Liver (tissue), 9 donors: ENCODE measurements around the gene CHST12. TPM values are rescaled to one million over a fixed set of nuclear protein-coding genes. Genes with fewer than 3 reads are reported as not detected.

ENCODE experiments used
- DNase-seq: peaks from one replicate; pipeline ENCODE4 v3.0.0-alpha.2; 2017; ENCODE audit warnings: low spot score
- H3K27ac ChIP-seq, 2 donors: one replicate each; pipeline ENCODE4 v1.7.0; 2013; ENCODE audit warnings: inconsistent platforms in 2 of 2, low read length in 2 of 2, control low read depth in 1 of 2, low read depth in 1 of 2, mild to moderate bottlenecking in 1 of 2
- H3K27me3 ChIP-seq, 4 donors: one replicate each; pipeline versions ENCODE4 v1.6.1 to v1.7.0; 2013; ENCODE audit warnings: low read length in 3 of 4, inconsistent platforms in 1 of 4, mild to moderate bottlenecking in 1 of 4, moderate library complexity in 1 of 4; ENCODE audit not compliant: control insufficient read depth in 4 of 4, insufficient read depth in 4 of 4
- H3K36me3 ChIP-seq, 4 donors: one replicate each; pipeline versions ENCODE4 v1.6.1 to v1.7.0; 2013; ENCODE audit warnings: low read length in 3 of 4, mild to moderate bottlenecking in 3 of 4, low read depth in 1 of 4, moderate library complexity in 1 of 4; ENCODE audit not compliant: control insufficient read depth in 4 of 4, insufficient read depth in 3 of 4
- H3K4me1 ChIP-seq, 4 donors: one replicate each; pipeline versions ENCODE4 v1.6.1 to v1.7.0; 2013; ENCODE audit warnings: low read length in 3 of 4, mild to moderate bottlenecking in 3 of 4, moderate library complexity in 1 of 4; ENCODE audit not compliant: control insufficient read depth in 4 of 4, insufficient read depth in 4 of 4
- H3K4me3 ChIP-seq, 3 donors: one replicate each; pipeline versions ENCODE4 v1.6.1 to v1.7.0; 2013; ENCODE audit warnings: low read length in 3 of 3, control low read depth in 1 of 3, low read depth in 1 of 3, mild to moderate bottlenecking in 1 of 3
- H3K9ac ChIP-seq, 2 donors: one replicate each; pipeline ENCODE4 v1.7.0; 2013; ENCODE audit warnings: low read length in 2 of 2, mild to moderate bottlenecking in 2 of 2, moderate library complexity in 2 of 2, control low read depth in 1 of 2, low read depth in 1 of 2
- H3K9me3 ChIP-seq, 4 donors: one replicate each; pipeline versions ENCODE4 v1.6.1 to v1.7.0; 2013; ENCODE audit warnings: low read length in 3 of 4; ENCODE audit not compliant: control insufficient read depth in 4 of 4
- ATF3 ChIP-seq: IDR thresholded peaks from 2 replicates; pipeline ENCODE4 v1.6.1; 2016; ENCODE audit warnings: antibody characterized with exemption
- FOXA2 ChIP-seq: IDR thresholded peaks from 2 replicates; pipeline ENCODE4 v1.6.1; 2016; ENCODE audit warnings: antibody characterized with exemption
- GABPA ChIP-seq, 2 donors: IDR thresholded peaks in 1 of 2; conservative IDR thresholded peaks in 1 of 2; 2 replicates each; pipeline ENCODE4 v1.6.1; 2016; ENCODE audit warnings: antibody characterized with exemption in 2 of 2, mild to moderate bottlenecking in 1 of 2, moderate library complexity in 1 of 2
- HNF4A ChIP-seq, 2 donors: conservative IDR thresholded peaks; 2 replicates each; pipeline ENCODE4 v1.6.1; 2016; ENCODE audit warnings: antibody characterized with exemption in 2 of 2, mild to moderate bottlenecking in 2 of 2
- HNF4G ChIP-seq: IDR thresholded peaks from 2 replicates; pipeline ENCODE4 v1.6.1; 2016; ENCODE audit warnings: antibody characterized with exemption
- JUND ChIP-seq, 2 donors: IDR thresholded peaks; 2 replicates each; pipeline ENCODE4 v1.6.1; 2016; ENCODE audit warnings: antibody characterized with exemption in 2 of 2
- MAX ChIP-seq: IDR thresholded peaks from 2 replicates; pipeline ENCODE4 v1.6.1; 2016; ENCODE audit warnings: antibody characterized with exemption
- NR2F2 ChIP-seq: IDR thresholded peaks from 2 replicates; pipeline ENCODE4 v1.6.1; 2016; ENCODE audit warnings: antibody characterized with exemption
- RAD21 ChIP-seq, 2 donors: IDR thresholded peaks; 2 replicates each; pipeline ENCODE4 v1.6.1; 2016; ENCODE audit warnings: antibody characterized with exemption in 2 of 2, mild to moderate bottlenecking in 2 of 2
- REST ChIP-seq: IDR thresholded peaks from 2 replicates; pipeline ENCODE4 v1.6.1; 2016; ENCODE audit warnings: antibody characterized with exemption, mild to moderate bottlenecking
- RXRA ChIP-seq, 2 donors: IDR thresholded peaks; 2 replicates each; pipeline ENCODE4 v1.6.1; 2017 to 2018; ENCODE audit warnings: antibody characterized with exemption in 2 of 2, mild to moderate bottlenecking in 1 of 2
- SP1 ChIP-seq: IDR thresholded peaks from 2 replicates; pipeline ENCODE4 v1.6.1; 2018; ENCODE audit warnings: antibody characterized with exemption, mild to moderate bottlenecking
- YY1 ChIP-seq: IDR thresholded peaks from 2 replicates; pipeline ENCODE4 v1.6.1; 2016; ENCODE audit warnings: antibody characterized with exemption, mild to moderate bottlenecking
- WGBS: extraction: QIAGEN DNeasy Blood & Tissue Kit; methylation state at CpG from one replicate; pipeline ENCODE4 v1.1.7; 2013; 5-methylcytosine and 5-hydroxymethylcytosine counted together
- polyA plus RNA-seq, 2 donors: library from polyadenylated mRNA; stranded (reverse) in 1 of 2; unstranded in 1 of 2; fragments of 200-250 nt in 1 of 2; fragments of >200 nt in 1 of 2; fragmentation: Nextera tagmentation in 1 of 2; extraction: Ambion mirVana in 1 of 2; gene quantifications; one replicate each; pipeline versions ENCODE4 v1.2.1 to v1.2.3, GENCODE V29; 2013 to 2015
- total RNA-seq, 2 donors: library from RNA; depleted of rRNA; stranded (reverse); fragments of >200 nt; gene quantifications; one replicate each; pipeline ENCODE4 v1.2.3, GENCODE V29; 2014
- donor health status: healthy.
- donor health status: healthy.
- donor health status: healthy.
- donor health status: healthy.
- donor health status: healthy.

Gene CHST12
- total and polyA plus RNA-seq, 4 donors: 3.2 to 11.9 (median 5.2) TPM

GRCh38 chr7:2492038-2492437, 88.6 kb downstream of the CHST12 start:
- TF ChIP-seq FOXA2: no peak
- no peak for TF ChIP-seq JUND (IDR thresholded peaks at IDR 0.05)
- no peak for TF ChIP-seq RAD21 (IDR thresholded peaks at IDR 0.05)
- TF ChIP-seq HNF4A (conservative IDR thresholded peaks at IDR 0.05): no peak
- TF ChIP-seq NR2F2: no peak
- TF ChIP-seq YY1: no peak
- TF ChIP-seq REST: no peak
- no peak for TF ChIP-seq HNF4G
- TF ChIP-seq ATF3: no peak
- 96% methylated on average over 2 of the region's 2 CpGs for WGBS
- H3K9ac ChIP-seq: no peak overlapping the region
- no peak for DNase-seq
- H3K27ac ChIP-seq: no peak overlapping the region
- peaks cover 0 to 7% (median 0%) of the 10 kb centered on the region in 4 donors for H3K4me1 ChIP-seq
- H3K36me3 ChIP-seq: no peaks in the 10 kb centered on the region
- no peaks in the 10 kb centered on the region for H3K27me3 ChIP-seq
- no peak overlapping the region for H3K4me3 ChIP-seq
- no peaks in the 10 kb centered on the region for H3K9me3 ChIP-seq

- H3K27me3 ChIP-seq: no peaks in the 10 kb centered on the region
- H3K9ac ChIP-seq: no peak overlapping the region
- TF ChIP-seq NR2F2 (peak; percentile 53), ATF3 (no peak), MAX (no peak), GABPA (IDR thresholded peaks at IDR 0.05 in 1 of 2, conservative IDR thresholded peaks at IDR 0.05 in 1 of 2) (no peak), RXRA (IDR thresholded peaks at IDR 0.05) (peak in 1 of 2 donors; percentile 23), SP1 (no peak)
- no peaks in the 10 kb centered on the region for H3K9me3 ChIP-seq
- H3K27ac ChIP-seq: no peak overlapping the region
- 57% methylated on average over 11 of the region's 11 CpGs for WGBS
- no peaks in the 10 kb centered on the region for H3K36me3 ChIP-seq
- no peak for DNase-seq
- no peak overlapping the region for H3K4me3 ChIP-seq
- H3K4me1 ChIP-seq: peaks cover 0 to 4% (median 0%) of the 10 kb centered on the region in 4 donors
Measured at GRCh38 chr7:2493205-2494164, 90.1 kb downstream of the CHST12 start.
